ENCODE results near the gene AXIN1.
"Not testable (repeated sequence)": the region's sequence is repeated elsewhere in the genome, so short reads cannot be mapped to it uniquely, and the experiment has no call there.

The AXIN1 gene

GRCh38 chr16:353404-354290 lies 1.1 kb upstream of the AXIN1 start:
- no peak for DNase-seq

GRCh38 chr16:351804-352520 lies 561 bp downstream of the AXIN1 start:
- DNase-seq: no peak

- no peak for DNase-seq
Observed at GRCh38 chr16:350203-350602, 2.3 kb downstream of the AXIN1 start.

- no peak for DNase-seq
Observed at GRCh38 chr16:349211-349610, 3.3 kb downstream of the AXIN1 start.

- not testable (repeated sequence) for DNase-seq
Observed at GRCh38 chr16:348495-348894, 4.0 kb downstream of the AXIN1 start.

GRCh38 chr16:347203-347602 lies 5.3 kb downstream of the AXIN1 start:
- no peak for DNase-seq

GRCh38 chr16:346587-346986 lies 5.9 kb downstream of the AXIN1 start:
- DNase-seq: no peak

- no peak for DNase-seq
Observed at GRCh38 chr16:345772-346171, 6.8 kb downstream of the AXIN1 start.

- no peak for DNase-seq
Observed at GRCh38 chr16:342455-343213, 9.9 kb downstream of the AXIN1 start.

- DNase-seq: not testable (repeated sequence)
Observed at GRCh38 chr16:341974-342336, 10.6 kb downstream of the AXIN1 start.

- DNase-seq: not testable (repeated sequence)
Observed at GRCh38 chr16:341095-341973, 11.2 kb downstream of the AXIN1 start.

GRCh38 chr16:340370-341091 lies 12.0 kb downstream of the AXIN1 start:
- DNase-seq: no peak

- no peak for DNase-seq
Observed at GRCh38 chr16:339680-340079, 12.8 kb downstream of the AXIN1 start.

GRCh38 chr16:337975-338575 lies 14.4 kb downstream of the AXIN1 start:
- DNase-seq: no peak

GRCh38 chr16:337437-337836 lies 15.1 kb downstream of the AXIN1 start:
- DNase-seq: no peak

- no peak for DNase-seq
Observed at GRCh38 chr16:336269-336668, 16.3 kb downstream of the AXIN1 start.

- not testable (repeated sequence) for DNase-seq
Observed at GRCh38 chr16:334861-335632, 17.5 kb downstream of the AXIN1 start.

- DNase-seq: not testable (repeated sequence)
Observed at GRCh38 chr16:334164-334832, 18.2 kb downstream of the AXIN1 start.

- no peak for DNase-seq
Observed at GRCh38 chr16:333406-334094, 19.0 kb downstream of the AXIN1 start.

Measured in stimulated activated CD4-positive, alpha-beta T cell treated with anti-CD3 and anti-CD28 coated beads, Interleukin-4, amount 100 ng/mL, for 24 hours (primary cell).